Astrocyte of the spinal cord (primary cell): ENCODE results near the gene RPTOR.

Experiments
- DNase-seq: peaks from one replicate; pipeline ENCODE4 v3.0.0; 2011; ENCODE audit warnings: low read depth, low spot score
- H3K4me3 ChIP-seq: 2 replicates; pipeline ENCODE4 v1.5.1; 2011; ENCODE audit warnings: low read depth, mild to moderate bottlenecking, low read length, moderate library complexity
- CTCF ChIP-seq: IDR thresholded peaks from 2 replicates; pipeline ENCODE4 v1.5.1; 2012; ENCODE audit warnings: low read depth, mild to moderate bottlenecking, low read length, inconsistent platforms
- in situ Hi-C: cut with HindIII; loops from 2 replicates; pipeline ENCODE4 v1.10.0; 2017; ENCODE audit warnings: low sequenced_read_pairs

RPTOR gene

GRCh38 chr17:80790981-80791742, 246.5 kb downstream of the RPTOR start:
- in situ Hi-C loops, result no loop called here
- H3K4me3 ChIP-seq, result no peak overlapping the region
- no peak for TF ChIP-seq CTCF
- peak; percentile 38 for DNase-seq

- no peak overlapping the region for H3K4me3 ChIP-seq
- TF ChIP-seq CTCF, result no peak
- in situ Hi-C loops, result no loop called here
- DNase-seq, result peak; percentile 96
Measured at GRCh38 chr17:80791758-80792284, 247.2 kb downstream of the RPTOR start.

GRCh38 chr17:80792373-80792781, 247.7 kb downstream of the RPTOR start:
- no peak for TF ChIP-seq CTCF
- in situ Hi-C loops, result no loop called here
- no peak overlapping the region for H3K4me3 ChIP-seq
- DNase-seq, result no peak

GRCh38 chr17:80793421-80793820, 248.8 kb downstream of the RPTOR start:
- no peak for DNase-seq
- no peak overlapping the region for H3K4me3 ChIP-seq
- no peak for TF ChIP-seq CTCF
- in situ Hi-C loops, result no loop called here

GRCh38 chr17:80793851-80794267, 249.2 kb downstream of the RPTOR start:
- in situ Hi-C loops, result no loop called here
- H3K4me3 ChIP-seq, result no peak overlapping the region
- TF ChIP-seq CTCF, result no peak
- no peak for DNase-seq

- no peak for TF ChIP-seq CTCF
- in situ Hi-C loops, result no loop called here
- DNase-seq, result no peak
- no peak overlapping the region for H3K4me3 ChIP-seq
Measured at GRCh38 chr17:80794281-80795089, 249.8 kb downstream of the RPTOR start.
